GM18867 (cell line): ENCODE data around the gene PDE6D.

Experiments
- ATAC-seq: cut with Tn5 transposase; IDR thresholded peaks from one replicate; pipeline ENCODE4 v1.9.1; 2021; ENCODE audit warnings: mild to moderate bottlenecking, moderate library complexity; ENCODE audit not compliant: unreplicated experiment

The PDE6D gene

DNA sequence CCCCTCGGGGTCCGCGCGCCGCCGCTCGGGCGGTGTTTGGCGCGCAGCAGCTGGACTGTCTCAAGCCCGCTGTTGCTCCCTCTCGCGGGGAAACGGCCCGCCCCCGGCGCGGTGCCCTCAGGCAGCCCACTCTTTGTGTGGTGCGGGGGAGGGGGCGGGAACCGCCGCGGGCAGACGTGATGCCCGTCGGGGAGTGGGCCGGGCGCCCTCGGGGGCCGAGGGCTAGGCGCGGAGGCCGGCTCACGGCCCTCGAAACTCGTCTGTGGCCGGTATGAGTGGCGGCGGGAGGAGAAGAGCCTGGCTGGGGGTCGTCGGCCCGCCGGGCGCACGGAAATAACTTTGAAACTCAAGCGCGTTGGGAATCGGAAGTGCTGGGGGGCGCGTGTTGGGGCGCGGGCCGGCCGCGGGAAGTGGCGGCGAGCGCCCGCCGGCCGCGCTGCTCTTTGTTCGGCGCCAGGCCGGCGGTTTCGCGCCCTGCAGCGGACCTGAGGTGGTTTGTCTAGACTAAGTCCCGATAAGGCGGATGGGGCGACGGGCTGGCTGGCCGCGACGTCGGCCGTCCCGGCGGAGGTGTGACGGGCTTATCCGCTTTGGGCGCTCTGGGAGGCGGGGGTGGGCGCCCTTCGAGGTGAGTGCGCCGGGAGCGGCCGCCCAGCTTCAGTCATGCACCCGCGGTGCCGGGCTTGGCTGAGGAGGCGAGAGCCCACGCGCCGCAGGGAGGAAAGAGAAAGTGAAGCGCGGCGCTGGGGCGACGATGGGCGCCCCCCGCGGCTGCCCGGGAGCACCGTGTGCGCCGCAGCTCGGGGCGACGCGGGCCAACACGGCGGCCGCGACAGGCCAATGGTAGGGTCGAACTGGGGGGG, 72.1 kb downstream of the PDE6D start:
- no peak for ATAC-seq

GRCh38 chr2:231707927-231708772, 72.9 kb downstream of the PDE6D start, which contains the start of gene PTMA:
TSS of gene PTMA (plus strand) at chr2:231708525. CDS start at chr2:231708707, 182 bp downstream.
- peak; percentile 63 for ATAC-seq

- peak; percentile 1 for ATAC-seq
Measured at GRCh38 chr2:231707625-231707926, 73.5 kb downstream of the PDE6D start.

DNA sequence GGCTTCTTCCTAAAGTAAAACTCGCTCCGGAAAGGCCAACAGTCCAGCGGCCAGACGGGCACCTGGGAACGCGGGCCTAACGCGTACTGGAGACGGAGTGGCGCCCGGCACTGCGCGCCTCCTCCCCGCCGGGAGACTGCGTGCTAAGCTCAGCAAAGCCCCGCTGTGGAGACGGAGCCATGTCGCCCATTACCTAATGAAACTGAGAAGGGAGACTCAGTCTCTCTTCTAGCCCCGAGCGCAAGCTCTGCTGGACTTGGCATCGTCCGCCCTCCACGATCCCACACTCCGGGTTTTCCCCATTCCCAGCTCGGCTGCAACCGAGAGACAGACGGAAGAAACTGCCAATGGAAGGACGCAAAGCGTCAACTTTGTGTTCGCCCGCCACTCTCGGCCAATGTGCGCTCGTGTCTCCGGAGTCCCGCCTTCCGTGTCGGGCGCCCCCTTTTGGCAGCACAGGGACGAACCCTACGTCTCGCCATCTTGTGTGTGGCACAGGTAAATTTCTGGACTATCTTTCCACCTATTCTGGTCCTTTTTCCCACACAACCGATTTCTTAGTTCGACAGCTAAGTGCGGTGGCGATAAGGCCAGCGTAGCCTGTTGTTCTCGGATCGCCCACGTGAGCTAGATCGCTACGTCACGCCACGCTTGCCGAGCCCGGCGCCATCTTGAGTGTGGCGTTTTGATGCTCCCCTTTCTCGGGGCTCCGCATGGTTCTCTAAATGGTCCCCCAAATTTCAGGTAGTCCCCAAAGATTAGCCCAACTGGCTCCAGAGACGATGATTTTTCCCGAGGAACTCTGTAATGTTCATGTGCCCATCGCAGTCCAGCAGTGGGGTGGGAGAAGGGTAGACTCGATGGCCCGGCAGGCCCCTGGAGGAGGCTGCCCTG, 74.1 kb downstream of the PDE6D start:
- ATAC-seq, result peak; percentile 39

DNA sequence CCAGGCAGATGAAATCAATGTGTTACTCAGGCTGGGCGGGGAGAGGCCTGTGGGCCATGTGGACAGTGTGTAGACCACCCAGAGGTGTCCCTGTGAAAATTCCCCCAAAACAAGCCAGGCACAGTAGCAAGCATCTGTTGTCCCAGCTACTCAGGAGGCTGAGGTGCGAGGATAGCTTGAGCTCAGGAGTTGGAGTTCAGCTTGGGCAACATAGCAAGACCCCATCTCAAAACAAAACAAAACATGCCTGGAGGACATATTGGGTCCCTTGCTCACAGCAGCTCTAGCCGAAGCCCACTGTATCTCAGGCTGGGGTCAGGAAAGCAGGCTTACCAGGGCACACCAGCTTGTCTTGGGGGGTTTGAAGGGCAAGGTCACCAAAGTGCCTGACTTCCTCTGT, 77.1 kb downstream of the PDE6D start:
- ATAC-seq, result no peak

DNA sequence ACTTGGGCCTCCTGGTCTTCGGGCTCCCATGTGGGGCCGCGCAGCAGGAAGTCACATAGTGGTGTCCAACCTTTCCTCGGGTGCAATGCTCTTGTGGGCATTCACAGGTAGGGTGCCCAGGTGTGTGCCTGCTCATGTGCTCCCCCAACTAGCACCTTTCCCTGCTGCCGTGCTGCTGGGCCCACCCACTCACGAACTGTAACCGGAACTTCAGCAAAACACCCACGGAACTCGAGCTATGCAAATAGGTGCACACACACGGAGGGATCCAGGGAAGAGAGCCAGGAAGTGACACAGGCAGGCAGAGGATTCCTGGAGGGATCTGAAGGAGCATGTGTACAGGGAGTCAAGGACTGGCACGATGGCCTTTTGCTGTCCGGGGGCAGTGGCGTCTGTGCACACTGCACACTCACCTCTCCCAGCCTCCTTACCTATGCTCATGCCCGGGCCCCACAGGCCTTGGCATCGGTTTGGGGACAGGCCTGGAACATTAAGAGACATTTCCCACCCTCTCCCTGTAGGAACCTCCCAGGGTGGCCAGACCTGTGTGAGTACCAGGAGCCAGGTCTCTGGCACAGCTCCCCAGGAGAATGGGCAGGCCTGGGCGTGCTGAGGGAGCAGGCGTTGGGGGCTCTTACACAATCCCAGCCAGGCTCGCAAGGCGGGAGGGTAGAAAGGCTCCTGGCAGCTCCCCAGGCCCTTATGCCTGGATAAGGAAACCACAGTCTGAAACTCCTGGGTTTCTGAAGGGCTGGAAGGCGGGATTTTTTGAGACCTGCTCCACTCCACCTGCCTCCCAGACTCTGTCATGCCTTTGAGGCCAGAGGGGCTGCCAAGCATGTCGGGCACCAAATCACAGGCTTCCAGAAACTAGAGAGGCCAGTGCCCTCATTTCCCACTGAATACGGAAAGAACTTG, 79.4 kb downstream of the PDE6D start:
- ATAC-seq, result no peak

DNA sequence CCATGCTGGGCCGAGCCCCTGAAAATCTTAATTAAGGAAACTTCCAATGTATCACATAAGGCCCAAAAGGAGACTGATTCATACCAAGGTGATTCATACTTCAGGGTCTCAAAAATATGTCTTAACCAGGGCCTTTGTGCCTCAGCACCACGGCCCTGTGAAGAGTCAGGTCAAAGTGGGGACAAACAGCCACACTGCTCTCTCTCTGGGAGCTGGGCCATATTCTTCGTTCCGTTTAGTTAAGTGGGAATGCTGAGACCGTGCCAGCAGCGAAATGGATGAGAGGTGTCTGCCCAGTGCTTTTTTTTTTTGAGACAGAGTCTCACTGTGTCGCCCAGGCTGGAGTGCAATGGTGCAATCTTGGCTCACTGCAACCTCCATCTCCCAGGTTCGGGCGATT, 82.1 kb downstream of the PDE6D start:
- ATAC-seq, result no peak

- no peak for ATAC-seq
Measured at GRCh38 chr2:231696004-231696367, 85.1 kb downstream of the PDE6D start.

DNA sequence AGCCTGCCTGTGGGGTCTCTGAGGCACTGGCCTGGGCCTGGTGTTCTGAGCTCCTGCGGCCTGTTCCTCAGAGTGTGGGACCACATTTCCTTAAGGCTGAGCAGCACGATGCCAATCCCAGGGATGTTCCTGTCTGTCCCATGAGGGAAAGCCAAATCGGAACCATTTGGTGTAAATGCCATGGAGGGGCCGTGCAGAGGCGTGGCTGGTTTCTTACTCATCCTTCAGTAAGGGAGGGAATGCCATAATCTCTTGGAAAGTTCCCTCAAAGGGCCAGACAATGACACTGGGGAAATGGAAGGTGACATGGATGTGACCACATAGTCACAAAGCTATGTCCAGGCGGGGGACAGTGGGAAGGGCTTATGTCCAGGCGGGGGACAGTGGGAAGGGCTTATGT, 87.1 kb downstream of the PDE6D start:
- ATAC-seq, result no peak

DNA sequence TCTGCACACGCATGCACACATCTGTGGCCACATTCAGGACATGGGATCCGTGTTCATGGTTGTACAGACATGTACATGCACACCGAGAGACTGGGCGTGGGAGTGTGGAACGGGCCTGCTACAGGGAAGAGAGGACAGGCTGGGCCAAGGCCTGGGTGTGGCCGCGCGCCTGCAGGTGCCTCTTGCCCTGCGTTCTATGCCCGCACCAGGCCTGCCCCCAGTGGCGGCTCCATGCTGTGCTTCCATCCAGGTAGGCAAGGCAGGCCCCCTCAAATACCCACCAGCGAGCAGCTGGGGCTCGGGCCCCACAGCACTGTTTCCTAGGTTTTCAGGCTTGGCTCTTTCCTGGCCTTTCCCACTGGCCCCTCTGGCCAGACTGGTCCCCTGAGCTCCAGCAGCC, 88.2 kb downstream of the PDE6D start:
- no peak for ATAC-seq

DNA sequence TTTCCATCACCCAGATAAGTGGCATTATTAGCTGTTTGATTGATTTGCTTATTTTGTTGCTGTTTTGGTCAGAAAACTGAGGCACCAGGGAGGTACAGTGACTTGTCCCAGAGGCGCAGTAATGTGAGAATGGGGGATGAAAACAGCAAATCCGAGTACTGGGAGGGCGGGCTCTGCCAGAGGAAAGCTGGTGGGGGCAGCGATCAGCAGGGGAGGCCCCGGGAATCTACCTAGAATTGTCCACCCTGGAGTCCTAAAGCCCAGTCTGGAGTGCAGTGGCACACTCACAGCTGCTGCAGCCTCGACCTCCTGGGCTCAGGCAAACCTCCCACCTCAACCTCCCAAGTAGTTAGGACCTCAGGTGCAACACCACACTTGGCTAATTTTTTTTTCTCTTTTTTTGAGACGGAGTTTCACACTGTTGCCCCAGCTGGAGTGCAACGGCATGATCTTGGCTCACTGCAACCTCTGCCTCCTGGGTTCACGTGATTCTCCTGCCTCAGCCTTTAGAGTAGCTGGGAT, 89.8 kb downstream of the PDE6D start:
- no peak for ATAC-seq

GRCh38 chr2:231689124-231689893, 91.8 kb downstream of the PDE6D start:
- ATAC-seq, result no peak

- no peak for ATAC-seq
Measured at GRCh38 chr2:231688719-231689118, 92.4 kb downstream of the PDE6D start.

GRCh38 chr2:231687961-231688360, 93.1 kb downstream of the PDE6D start:
- no peak for ATAC-seq

- no peak for ATAC-seq
Measured at GRCh38 chr2:231687133-231687852, 93.8 kb downstream of the PDE6D start.

DNA sequence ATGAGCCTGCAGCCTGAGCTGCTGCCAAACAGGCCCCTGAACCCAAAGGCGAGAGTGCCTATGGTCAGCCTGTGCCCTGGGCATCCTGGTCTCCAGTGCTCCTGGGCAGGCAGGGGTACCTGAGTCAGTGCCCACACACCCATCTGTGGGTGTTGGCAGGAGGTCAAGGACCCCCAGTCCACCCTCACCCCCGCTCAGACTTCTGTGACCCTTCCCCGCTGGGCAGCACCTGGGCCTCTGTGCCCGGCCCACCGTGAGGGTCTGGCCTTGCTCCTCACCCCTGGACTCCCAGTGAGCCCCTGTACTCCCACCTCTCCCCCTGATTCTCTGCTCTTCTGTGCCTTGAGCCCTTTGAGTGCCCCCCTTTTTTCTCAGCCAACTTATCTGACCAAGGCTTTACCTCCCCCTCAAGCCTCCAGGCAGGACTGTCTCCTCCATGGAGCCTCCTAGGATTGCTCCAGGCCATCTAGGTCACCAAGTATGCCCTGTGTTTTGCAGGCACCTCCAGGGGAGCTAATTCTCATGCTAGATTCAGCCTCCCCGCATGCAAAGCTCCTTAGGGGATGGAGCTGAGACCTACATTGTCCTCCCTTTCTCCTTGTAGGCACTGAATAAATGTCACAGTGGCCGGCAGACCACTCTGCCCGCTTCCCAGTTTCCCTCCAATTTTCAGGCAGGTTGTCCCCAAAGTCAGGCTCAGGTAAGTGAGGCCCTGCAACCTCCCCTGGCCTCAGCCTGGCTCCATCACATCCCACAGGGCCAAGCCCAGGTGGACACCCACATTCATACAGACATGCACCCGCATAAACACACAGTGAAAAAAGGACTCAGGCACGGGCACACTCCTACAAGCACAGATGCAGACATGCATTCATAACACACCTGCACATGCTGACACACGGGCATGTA, 94.6 kb downstream of the PDE6D start:
- ATAC-seq, result no peak
